Astrocyte (in vitro differentiated cells and primary cell): ENCODE results near the gene APBA3.

Source experiments
- CTCF ChIP-seq: IDR thresholded peaks from 2 replicates; pipeline ENCODE4 v1.5.1; 2011; ENCODE audit warnings: low read depth, mild to moderate bottlenecking, inconsistent platforms, low read length, moderate library complexity; ENCODE audit not compliant: insufficient read depth
- EZH2 ChIP-seq: IDR thresholded peaks from 2 replicates; pipeline ENCODE4 v1.6.1; 2012; ENCODE audit warnings: mild to moderate bottlenecking, low read length, inconsistent platforms; ENCODE audit not compliant: insufficient read depth

GRCh38 chr19:3751236-3751635 is 10.3 kb downstream of the APBA3 start:
- no peak for TF ChIP-seq CTCF
- no peak for TF ChIP-seq EZH2
